Measurements from ENCODE around the gene PIGX. TPM values are rescaled to one million over a fixed set of nuclear protein-coding genes. Genes with fewer than 3 reads are reported as not detected.

Gene PIGX
- total and polyA plus RNA-seq, 2 of the 4 experiments (the other 2 are of a cell fraction): 9.4 to 14.5 TPM

DNA sequence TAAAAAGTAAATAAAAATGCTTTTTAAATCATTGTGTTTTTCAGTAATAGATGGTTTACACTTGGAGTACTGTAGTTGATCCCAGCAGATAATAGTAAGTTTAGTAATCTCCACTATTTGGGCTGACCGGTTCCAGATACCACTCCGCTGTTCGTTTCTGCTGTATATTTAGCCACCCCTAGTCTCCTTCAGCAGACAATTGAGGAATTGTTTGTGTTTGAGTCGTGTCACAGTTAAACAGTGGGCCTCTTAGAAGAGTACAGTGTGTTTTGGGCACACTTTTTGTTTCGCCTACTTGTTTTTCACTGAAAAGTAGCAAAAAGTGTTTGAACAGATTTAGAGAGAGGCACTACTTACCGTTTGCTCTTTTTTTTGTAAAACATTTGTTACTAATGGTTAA is 60.7 kb downstream of the PIGX start:
- Histone ChIP-seq H2AK5ac (ENCODE audit: low read depth, low read length) (no peak overlapping the region), H2BK120ac (ENCODE audit: low read depth, low read length) (no peak overlapping the region), H2AFZ (replicated peaks; ENCODE audit: low read length, poor library complexity) (no peak overlapping the region), H3K4me3 (ENCODE audit: insufficient read depth, low read depth, low read length) (no peak overlapping the region), H3K27ac (ENCODE audit: insufficient read depth, low read length) (no peak overlapping the region), H3K4me2 (ENCODE audit: low read depth, low read length) (no peak overlapping the region), H2BK5ac (ENCODE audit: low read depth, low read length, poor library complexity, severe bottlenecking) (no peak overlapping the region), H3K79me1 (ENCODE audit: low read depth in 1 of 2, low read length in 2 of 2) (peaks cover 50 to 83% of the 10 kb centered on the region in 2 experiments), H3K27me3 (ENCODE audit: control insufficient read depth, insufficient read depth, low read length) (no peaks in the 10 kb centered on the region), H3K4me1 (ENCODE audit: control insufficient read depth, insufficient read depth, low read length) (0 out of 2 replicates have a peak, but pooled peaks cover 3% of the 10 kb centered on the region), H3K14ac (replicated peaks; ENCODE audit: low read depth, low read length) (no peak overlapping the region), H4K91ac (ENCODE audit: insufficient read depth, low read depth, low read length) (no peak overlapping the region), H2BK15ac (ENCODE audit: low read depth, low read length) (no peak overlapping the region), H4K20me1 (ENCODE audit: insufficient read depth, low read length) (peaks cover 67% of the 10 kb centered on the region), H3K23ac (ENCODE audit: low read depth, low read length) (no peak overlapping the region), H3K4ac (ENCODE audit: low read depth, low read length) (no peak overlapping the region), H3K9ac (ENCODE audit: low read depth, low read length) (no peak overlapping the region), H4K5ac (ENCODE audit: low read depth, low read length) (no peak overlapping the region), H2AK9ac (replicated peaks; ENCODE audit: low read depth, low read length, poor library complexity) (no peak overlapping the region), H3K18ac (ENCODE audit: low read depth, low read length) (no peak overlapping the region), H2BK20ac (ENCODE audit: low read depth, low read length) (no peak overlapping the region), H4K8ac (ENCODE audit: low read depth in 2 of 2, low read length in 2 of 2) (no peak overlapping the region), H3K56ac (ENCODE audit: extremely low read depth, insufficient read depth, low read length) (no peak overlapping the region), H3K36me3 (ENCODE audit: control insufficient read depth, insufficient read depth, low read length) (0 out of 2 replicates have a peak, but pooled peaks cover 5% of the 10 kb centered on the region), H3K9me3 (ENCODE audit: control insufficient read depth, insufficient read depth, low read length) (no peaks in the 10 kb centered on the region), H3K9me1 (ENCODE audit: insufficient read depth, low read length) (peaks cover 2% of the 10 kb centered on the region; the same call in 1 of the 2 replicates)
- ChIA-PET CTCF (no interaction called here), POLR2A (ENCODE audit: unreplicated experiment) (no interaction called here)
- intact Hi-C loops (cut with micrococcal nuclease) (no loop called here), in situ Hi-C loops (cut with MboI; ENCODE audit: low sequenced_read_pairs) (no loop called here), dilution Hi-C loops (cut with HindIII; ENCODE audit: low sequenced_read_pairs, unreplicated experiment) (no loop called here)
- no peak for ATAC-seq (ENCODE audit: low read depth)
- no peak for DNase-seq
- no peak for TF ChIP-seq BHLHE40 (IDR thresholded peaks at IDR 0.05; ENCODE audit: low read depth, low read length)
- no peak for TF ChIP-seq RCOR1 (IDR thresholded peaks at IDR 0.05; ENCODE audit: insufficient replicate concordance, low read length)
- no peak for TF ChIP-seq FOS (IDR thresholded peaks at IDR 0.05; ENCODE audit: low read depth, low read length)
- no peak for TF ChIP-seq SMC3 (IDR thresholded peaks at IDR 0.05; ENCODE audit: low read depth, low read length)
- TF ChIP-seq, protein P1, sequence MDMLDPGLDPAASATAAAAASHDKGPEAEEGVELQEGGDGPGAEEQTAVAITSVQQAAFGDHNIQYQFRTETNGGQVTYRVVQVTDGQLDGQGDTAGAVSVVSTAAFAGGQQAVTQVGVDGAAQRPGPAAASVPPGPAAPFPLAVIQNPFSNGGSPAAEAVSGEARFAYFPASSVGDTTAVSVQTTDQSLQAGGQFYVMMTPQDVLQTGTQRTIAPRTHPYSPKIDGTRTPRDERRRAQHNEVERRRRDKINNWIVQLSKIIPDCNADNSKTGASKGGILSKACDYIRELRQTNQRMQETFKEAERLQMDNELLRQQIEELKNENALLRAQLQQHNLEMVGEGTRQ (IDR thresholded peaks at IDR 0.05; ENCODE audit: low read depth, low read length): no peak
- TF ChIP-seq RFX5 (IDR thresholded peaks at IDR 0.05; ENCODE audit: low read depth, low read length): no peak
- TF ChIP-seq NFE2L2 (IDR thresholded peaks at IDR 0.05; ENCODE audit: low read depth, low read length): no peak
- TF ChIP-seq MXI1 (IDR thresholded peaks at IDR 0.05; ENCODE audit: borderline replicate concordance, low read depth, low read length): no peak
- no peak for TF ChIP-seq CHD1 (IDR thresholded peaks at IDR 0.05; ENCODE audit: low read depth, low read length)
- TF ChIP-seq, protein P2, sequence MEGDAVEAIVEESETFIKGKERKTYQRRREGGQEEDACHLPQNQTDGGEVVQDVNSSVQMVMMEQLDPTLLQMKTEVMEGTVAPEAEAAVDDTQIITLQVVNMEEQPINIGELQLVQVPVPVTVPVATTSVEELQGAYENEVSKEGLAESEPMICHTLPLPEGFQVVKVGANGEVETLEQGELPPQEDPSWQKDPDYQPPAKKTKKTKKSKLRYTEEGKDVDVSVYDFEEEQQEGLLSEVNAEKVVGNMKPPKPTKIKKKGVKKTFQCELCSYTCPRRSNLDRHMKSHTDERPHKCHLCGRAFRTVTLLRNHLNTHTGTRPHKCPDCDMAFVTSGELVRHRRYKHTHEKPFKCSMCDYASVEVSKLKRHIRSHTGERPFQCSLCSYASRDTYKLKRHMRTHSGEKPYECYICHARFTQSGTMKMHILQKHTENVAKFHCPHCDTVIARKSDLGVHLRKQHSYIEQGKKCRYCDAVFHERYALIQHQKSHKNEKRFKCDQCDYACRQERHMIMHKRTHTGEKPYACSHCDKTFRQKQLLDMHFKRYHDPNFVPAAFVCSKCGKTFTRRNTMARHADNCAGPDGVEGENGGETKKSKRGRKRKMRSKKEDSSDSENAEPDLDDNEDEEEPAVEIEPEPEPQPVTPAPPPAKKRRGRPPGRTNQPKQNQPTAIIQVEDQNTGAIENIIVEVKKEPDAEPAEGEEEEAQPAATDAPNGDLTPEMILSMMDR (conservative IDR thresholded peaks at IDR 0.05; ENCODE audit: low read depth, low read length): no peak
- no CpG with 5 or more reads among the region's 6 CpGs for WGBS, 2 experiments (ENCODE audit: extremely low coverage in 2 of 2, insufficient read length in 1 of 2)
- no TSS peak for BruUV-seq (replicated peaks)
